H1 (cell line): ENCODE data around the gene CDC73. TPM values are rescaled to one million over a fixed set of nuclear protein-coding genes. Genes with fewer than 3 reads are reported as not detected.

Experiments
- CTCF ChIA-PET: fragments of 300-600 bp; sonication (Branson Sonifier 250); formaldehyde crosslinking; loops from one replicate; lab custom pipeline; 2021; ENCODE audit not compliant: partially characterized antibody; lab: Charles Lee
- POLR2A ChIA-PET: fragments of 300-600 bp; sonication (Branson Sonifier 250); formaldehyde crosslinking; loops from one replicate; lab custom pipeline; 2021; ENCODE audit warnings: inconsistent platforms; ENCODE audit not compliant: partially characterized antibody; lab: Charles Lee
- DNase-seq, 2 experiments: peaks; one replicate each; pipeline versions ENCODE4 v3.0.0 to v3.0.0-alpha.2; 2010 to 2022; ENCODE audit warnings: low spot score in 2 of 2, low read depth in 1 of 2, mixed read lengths in 1 of 2
- FAIRE-seq: peaks from 2 replicates; lab custom pipeline; 2011; peaks lifted over from hg19 to GRCh38; lab: Jason Lieb, UNC
- H2AFZ ChIP-seq: 2 replicates; pipeline ENCODE4 v1.8.1; 2012; ENCODE audit warnings: low read length, inconsistent platforms
- H2AK5ac ChIP-seq: 2 replicates; pipeline ENCODE4 v1.6.1; 2013; ENCODE audit warnings: low read depth, low read length
- H2BK120ac ChIP-seq: replicated peaks from 2 replicates; pipeline ENCODE3; 2013; ENCODE audit warnings: low read depth, low read length, inconsistent platforms
- H2BK12ac ChIP-seq: 2 replicates; pipeline ENCODE4 v1.6.1; 2013; ENCODE audit warnings: low read depth, low read length
- H2BK15ac ChIP-seq: 2 replicates; pipeline ENCODE4 v1.6.1; 2013; ENCODE audit warnings: low read length
- H2BK20ac ChIP-seq: 2 replicates; pipeline ENCODE4 v1.6.1; 2013; ENCODE audit warnings: low read length
- H2BK5ac ChIP-seq: 2 replicates; pipeline ENCODE4 v1.6.1; 2013; ENCODE audit warnings: low read depth, low read length
- H3K14ac ChIP-seq: 2 replicates; pipeline ENCODE4 v1.6.1; 2013; ENCODE audit warnings: inconsistent platforms; ENCODE audit not compliant: insufficient read length
- H3K18ac ChIP-seq: 2 replicates; pipeline ENCODE4 v1.6.1; 2013; ENCODE audit warnings: low read length; ENCODE audit errors: extremely low read depth
- H3K23ac ChIP-seq: 2 replicates; pipeline ENCODE4 v1.6.1; 2013; ENCODE audit warnings: inconsistent platforms; ENCODE audit not compliant: insufficient read length
- H3K23me2 ChIP-seq: 2 replicates; pipeline ENCODE4 v1.6.1; 2013; ENCODE audit warnings: low read depth, low read length
- H3K27ac ChIP-seq: 2 replicates; pipeline ENCODE4 v1.6.1; 2011; ENCODE audit warnings: low read depth, low read length, inconsistent platforms
- H3K27me3 ChIP-seq, 4 experiments: replicated peaks in 1 of 4; 1 replicate in 1 of 4; 2 replicates in 3 of 4; pipeline versions ENCODE4 v1.6.1 to v1.8.1; 2011 to 2013; ENCODE audit warnings: low read length in 3 of 4, mild to moderate bottlenecking in 3 of 4, inconsistent platforms in 2 of 4, mixed read lengths in 2 of 4, moderate library complexity in 1 of 4; ENCODE audit not compliant: control insufficient read depth in 3 of 4, insufficient read depth in 3 of 4; ENCODE audit errors: extremely low read depth in 1 of 4
- H3K36me3 ChIP-seq, 4 experiments: 2 replicates each; pipeline versions ENCODE4 v1.6.1 to v1.8.1; 2011 to 2013; ENCODE audit warnings: mild to moderate bottlenecking in 4 of 4, low read length in 3 of 4, moderate library complexity in 2 of 4, control low read depth in 1 of 4, inconsistent platforms in 1 of 4; ENCODE audit not compliant: insufficient read depth in 4 of 4, control insufficient read depth in 2 of 4
- H3K4ac ChIP-seq: replicated peaks from 2 replicates; pipeline ENCODE3; 2013; ENCODE audit warnings: low read length, low read depth, mixed read lengths, inconsistent platforms; ENCODE audit not compliant: insufficient read length
- H3K4me1 ChIP-seq, 4 experiments: replicated peaks in 1 of 4; 1 replicate in 1 of 4; 2 replicates in 3 of 4; pipeline versions ENCODE4 v1.6.1 to v1.8.1; 2011 to 2013; ENCODE audit warnings: low read length in 3 of 4, inconsistent platforms in 2 of 4, mixed read lengths in 1 of 4; ENCODE audit not compliant: insufficient read depth in 4 of 4, control insufficient read depth in 3 of 4
- H3K4me2 ChIP-seq, 2 experiments: 2 replicates each; pipeline versions ENCODE4 v1.6.1 to v1.8.1; 2011 to 2013; ENCODE audit warnings: low read depth in 2 of 2, low read length in 2 of 2, control low read depth in 1 of 2, inconsistent platforms in 1 of 2, mild to moderate bottlenecking in 1 of 2; ENCODE audit not compliant: insufficient read depth in 1 of 2
- H3K4me3 ChIP-seq, 4 experiments: fragments of 200-600, 300-600 bp in 1 of 4; sonication (generic), shearing (Covaris generic), sonication (Bioruptor Twin) in 1 of 4; 2 replicates each; pipeline versions ENCODE4 v1.5.1 to v1.8.1; 2011 to 2016; ENCODE audit warnings: low read length in 4 of 4, low read depth in 3 of 4, control low read depth in 2 of 4, inconsistent platforms in 2 of 4, mild to moderate bottlenecking in 2 of 4, mixed read lengths in 1 of 4, moderate library complexity in 1 of 4; ENCODE audit not compliant: insufficient read depth in 2 of 4; ENCODE audit errors: extremely low read depth in 1 of 4
- H3K56ac ChIP-seq: replicated peaks from 2 replicates; pipeline ENCODE3; 2013; ENCODE audit warnings: low read depth, mild to moderate bottlenecking, mixed read lengths, low read length, inconsistent platforms; ENCODE audit not compliant: insufficient read length
- H3K79me1 ChIP-seq: 2 replicates; pipeline ENCODE4 v1.6.1; 2013; ENCODE audit warnings: low read depth, low read length, control low read depth
- H3K79me2 ChIP-seq, 2 experiments: 2 replicates each; pipeline versions ENCODE4 v1.6.1 to v1.8.1; 2012 to 2013; ENCODE audit warnings: low read length in 2 of 2, mild to moderate bottlenecking in 2 of 2, inconsistent platforms in 1 of 2; ENCODE audit not compliant: insufficient read depth in 2 of 2, control insufficient read depth in 1 of 2
- H3K9ac ChIP-seq, 4 experiments: replicated peaks in 1 of 4; 1 replicate in 1 of 4; 2 replicates in 3 of 4; pipeline versions ENCODE4 v1.6.1 to v1.8.1; 2011 to 2013; ENCODE audit warnings: low read depth in 3 of 4, low read length in 3 of 4, control low read depth in 2 of 4, mild to moderate bottlenecking in 2 of 4, moderate library complexity in 2 of 4, inconsistent platforms in 1 of 4; ENCODE audit errors: extremely low read depth in 1 of 4
- H3K9me3 ChIP-seq, 2 experiments: 2 replicates each; pipeline versions ENCODE4 v1.6.1 to v1.8.1; 2012 to 2013; ENCODE audit warnings: mild to moderate bottlenecking in 2 of 2, moderate library complexity in 2 of 2, control low read depth in 1 of 2, inconsistent platforms in 1 of 2, low read depth in 1 of 2, low read length in 1 of 2, mixed read lengths in 1 of 2; ENCODE audit not compliant: insufficient read depth in 2 of 2
- H4K20me1 ChIP-seq, 2 experiments: replicated peaks in 1 of 2; 2 replicates each; pipeline versions ENCODE3 to v1.8.1; 2011 to 2013; ENCODE audit warnings: inconsistent platforms in 2 of 2, low read length in 2 of 2, mild to moderate bottlenecking in 1 of 2; ENCODE audit not compliant: insufficient read depth in 2 of 2, control insufficient read depth in 1 of 2
- H4K5ac ChIP-seq: 2 replicates; pipeline ENCODE4 v1.6.1; 2013; ENCODE audit warnings: low read length, low read depth, mixed read lengths, inconsistent platforms; ENCODE audit not compliant: insufficient read length
- H4K8ac ChIP-seq: 2 replicates; pipeline ENCODE4 v1.8.0; 2013; ENCODE audit warnings: mild to moderate bottlenecking, moderate library complexity, low read length, inconsistent platforms; ENCODE audit not compliant: insufficient read depth; ENCODE audit errors: extremely low read depth
- H4K91ac ChIP-seq: replicated peaks from 2 replicates; pipeline ENCODE3; 2013; ENCODE audit warnings: low read length, mixed read lengths, inconsistent platforms; ENCODE audit not compliant: insufficient read length
- CBX5 ChIP-seq: fragments of 300-800, 300-1000 bp; sonication (generic); IDR thresholded peaks from 2 replicates; pipeline ENCODE4 v1.7.1; 2016; ENCODE audit warnings: antibody characterized with exemption, low read length, low read depth
- SIRT6 ChIP-seq: IDR thresholded peaks from one replicate; pipeline ENCODE4 v1.7.1; 2012; ENCODE audit warnings: low read length, inconsistent platforms
- WGBS, 2 experiments: shearing (Covaris generic) in 1 of 2; methylation state at CpG; one replicate each; pipeline versions ENCODE4 v1.1.6 to v1.1.7; 2013 to 2015; ENCODE audit warnings: low lambda C conversion rate in 2 of 2, mixed read lengths in 2 of 2, inconsistent platforms in 1 of 2, low coverage in 1 of 2, missing lambda C conversion rate in 1 of 2; ENCODE audit not compliant: insufficient replicate concordance in 2 of 2, insufficient coverage in 1 of 2, insufficient read length in 1 of 2; ENCODE audit errors: extremely low coverage in 1 of 2, missing lambda C conversion rate in 1 of 2; 5-methylcytosine and 5-hydroxymethylcytosine counted together
- polyA plus RNA-seq, 7 experiments: library from polyadenylated mRNA; depleted of rRNA in 3 of 7; stranded (reverse) in 5 of 7; unstranded in 2 of 7; fragments of >200 nt in 5 of 7; fragments of 200-250 nt in 2 of 7; gene quantifications; 1 replicate in 5 of 7; 2 replicates in 1 of 7; 4 replicates in 1 of 7; pipeline versions ENCODE4 v1.2.1 to v1.2.3, GENCODE V29; 2011 to 2013; ENCODE audit warnings: missing spikeins in 2 of 7, mixed read lengths in 2 of 7
- total RNA-seq: library from RNA; stranded (reverse); fragmentation: NEBNext Ultra II Directional; extraction: Animal tissue kit (Norgen Biotek cat#: 25700); gene quantifications from 2 replicates; pipeline ENCODE4 v1.2.1, GENCODE V29; 2021

The CDC73 gene
- total and polyA plus RNA-seq, 2 of the 8 experiments (the other 6 are each of a cell fraction or from before 2014, with no cell fraction given): 9.8 to 64.0 TPM

DNA sequence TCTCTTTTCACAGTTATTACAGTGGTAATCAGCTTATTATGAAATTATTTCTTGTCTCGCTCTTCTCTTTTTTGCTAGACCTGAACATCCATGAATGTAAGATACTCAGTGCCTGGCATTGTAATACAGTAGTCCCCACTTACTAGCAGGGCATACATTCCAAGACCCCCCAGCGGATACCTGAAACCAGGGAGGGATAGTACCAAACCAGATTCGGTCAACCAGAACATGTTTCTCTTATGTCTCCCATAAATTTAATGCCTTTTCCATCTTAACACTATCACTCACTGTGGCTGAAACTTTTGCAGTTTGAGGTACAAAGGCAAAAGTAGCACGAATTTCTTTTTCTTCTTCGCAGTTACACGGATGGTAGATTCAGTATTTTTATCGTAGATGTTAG is 89.2 kb downstream of the CDC73 start:
- no peak overlapping the region for H2AFZ ChIP-seq
- H2BK12ac ChIP-seq: no peak overlapping the region
- 91% methylated on average over 7 of the region's 7 CpGs; no CpG with 5 or more reads in 1 of the 2 experiments for WGBS, 2 experiments
- H3K27me3 ChIP-seq: no peaks in the 10 kb centered on the region
- no peaks in the 10 kb centered on the region for H3K9me3 ChIP-seq
- no peaks in the 10 kb centered on the region for H3K4me1 ChIP-seq
- H3K4ac ChIP-seq: no peak overlapping the region
- H4K5ac ChIP-seq: no peak overlapping the region
- DNase-seq (no peak), FAIRE-seq (no peak)
- no peaks in the 10 kb centered on the region for H3K79me2 ChIP-seq
- no peak overlapping the region for H2BK120ac ChIP-seq
- no peak overlapping the region for H3K4me2 ChIP-seq
- peaks cover 0 to 12% (median 3%) of the 10 kb centered on the region in 4 experiments; a peak in 4 of 8 replicates for H3K36me3 ChIP-seq
- no peak overlapping the region for H2BK5ac ChIP-seq
- H3K4me3 ChIP-seq: no peak overlapping the region
- no peak overlapping the region for H4K8ac ChIP-seq
- ChIA-PET POLR2A (no interaction called here), CTCF (no interaction called here)
- no peak overlapping the region for H3K18ac ChIP-seq
- H3K9ac ChIP-seq: no peak overlapping the region; a peak in 1 of 7 replicates
- H4K91ac ChIP-seq: no peak overlapping the region
- no peak overlapping the region for H3K56ac ChIP-seq
- H3K79me1 ChIP-seq: no peaks in the 10 kb centered on the region; the same call in 1 of the 2 replicates
- TF ChIP-seq CBX5 (no peak), SIRT6 (no peak)
- H2BK15ac ChIP-seq: no peak overlapping the region
- no peak overlapping the region for H3K27ac ChIP-seq
- no peak overlapping the region for H2AK5ac ChIP-seq
- H4K20me1 ChIP-seq: no peaks in the 10 kb centered on the region
- H3K14ac ChIP-seq: no peak overlapping the region
- H3K23me2 ChIP-seq: no peaks in the 10 kb centered on the region
- no peak overlapping the region for H2BK20ac ChIP-seq
- no peak overlapping the region for H3K23ac ChIP-seq
